SK-N-SH (cell line): ENCODE results near the gene SLC30A3. TPM values are rescaled to one million over a fixed set of nuclear protein-coding genes. Genes with fewer than 3 reads are reported as not detected.

Experiments
- CTCF ChIA-PET: fragments of 300-600, 350-600 bp; formaldehyde crosslinking; extraction: SDS; loops from one replicate; lab custom pipeline; 2021; lab: Yijun Ruan, JAX
- POLR2A ChIA-PET: fragments of 350-600 bp; sonication (Branson Sonifier 250); formaldehyde crosslinking; extraction: SDS; loops from one replicate; lab custom pipeline; 2020; ENCODE audit warnings: antibody characterized with exemption, inconsistent platforms; lab: Yijun Ruan, JAX
- DNase-seq: peaks from one replicate; pipeline ENCODE4 v3.0.0; 2012
- H2AFZ ChIP-seq: fragments of 200-600 bp; sonication (generic); 2 replicates; pipeline ENCODE4 v1.8.1; 2016; ENCODE audit warnings: antibody characterized with exemption, mild to moderate bottlenecking, low read depth
- H3F3A ChIP-seq: fragments of 200-600 bp; sonication (generic); replicated peaks from 2 replicates; pipeline ENCODE3; 2016; ENCODE audit warnings: antibody characterized with exemption, mild to moderate bottlenecking; ENCODE audit not compliant: insufficient read depth
- H3K27ac ChIP-seq, 2 experiments: fragments of 200-500 bp in 1 of 2; fragments of 200-600 bp in 1 of 2; sonication (Bioruptor generic) in 1 of 2; sonication (generic), shearing (Covaris generic) in 1 of 2; 2 replicates each; pipeline versions ENCODE4 v1.5.1 to v1.6.1; 2014 to 2016; ENCODE audit warnings: low read depth in 2 of 2, inconsistent platforms in 1 of 2, low read length in 1 of 2, mild to moderate bottlenecking in 1 of 2, mixed read lengths in 1 of 2
- H3K27me3 ChIP-seq: fragments of 200-600 bp; sonication (generic), shearing (Covaris generic); 2 replicates; pipeline ENCODE4 v1.6.1; 2016; ENCODE audit warnings: mixed run types; ENCODE audit not compliant: insufficient read depth
- H3K36me3 ChIP-seq, 2 experiments: fragments of 200-500 bp in 1 of 2; fragments of 200-600 bp in 1 of 2; sonication (Bioruptor generic) in 1 of 2; sonication (generic) in 1 of 2; replicated peaks in 1 of 2; 2 replicates each; pipeline versions ENCODE3 to v1.5.1; 2014 to 2016; ENCODE audit warnings: low read length in 1 of 2, mild to moderate bottlenecking in 1 of 2; ENCODE audit not compliant: insufficient read depth in 2 of 2, control insufficient read depth in 1 of 2
- H3K4me1 ChIP-seq, 2 experiments: fragments of 200-500 bp in 1 of 2; fragments of 200-600 bp in 1 of 2; sonication (Bioruptor generic) in 1 of 2; sonication (generic), shearing (Covaris generic) in 1 of 2; 2 replicates each; pipeline versions ENCODE4 v1.5.1 to v1.6.1; 2014 to 2016; ENCODE audit warnings: low read depth in 1 of 2, low read length in 1 of 2, mixed run types in 1 of 2; ENCODE audit not compliant: insufficient read depth in 2 of 2, control insufficient read depth in 1 of 2
- H3K4me2 ChIP-seq: fragments of 200-600 bp; sonication (generic), shearing (Covaris generic); 2 replicates; pipeline ENCODE4 v1.6.1; 2017; ENCODE audit warnings: mixed run types
- H3K4me3 ChIP-seq, 2 experiments: fragments of 200-500 bp in 1 of 2; fragments of 200-600 bp in 1 of 2; sonication (Bioruptor generic) in 1 of 2; sonication (generic), shearing (Covaris generic) in 1 of 2; 2 replicates each; pipeline versions ENCODE4 v1.5.1 to v1.8.1; 2014 to 2016; ENCODE audit warnings: low read depth in 2 of 2, inconsistent platforms in 1 of 2, low read length in 1 of 2, mild to moderate bottlenecking in 1 of 2, mixed read lengths in 1 of 2, moderate library complexity in 1 of 2
- H3K79me2 ChIP-seq: fragments of 200-600 bp; sonication (generic); 2 replicates; pipeline ENCODE4 v1.8.1; 2017; ENCODE audit warnings: mild to moderate bottlenecking; ENCODE audit not compliant: insufficient read depth
- H3K9ac ChIP-seq: fragments of 200-600 bp; sonication (generic); 2 replicates; pipeline ENCODE4 v1.6.1; 2017; ENCODE audit warnings: mixed run types
- H3K9me2 ChIP-seq: fragments of 200-600 bp; sonication (generic); 2 replicates; pipeline ENCODE4 v1.6.1; 2017; ENCODE audit warnings: mixed run types
- H3K9me3 ChIP-seq: fragments of 200-600 bp; sonication (generic); 2 replicates; pipeline ENCODE4 v1.6.1; 2017; ENCODE audit warnings: mixed run types, mild to moderate bottlenecking, moderate library complexity
- H4K20me1 ChIP-seq: fragments of 200-600 bp; sonication (generic); 2 replicates; pipeline ENCODE4 v1.6.1; 2017; ENCODE audit warnings: mild to moderate bottlenecking, mixed run types; ENCODE audit not compliant: insufficient read depth
- EZH2phosphoT487 ChIP-seq: fragments of 200-600 bp; sonication (generic); IDR thresholded peaks from 2 replicates; pipeline ENCODE4 v1.6.1; 2017; ENCODE audit warnings: low read depth, mixed run types, mild to moderate bottlenecking, antibody characterized with exemption, moderate library complexity, borderline replicate concordance
- GABPA ChIP-seq: IDR thresholded peaks from 2 replicates; pipeline ENCODE4 v1.4.0; 2012; ENCODE audit warnings: low read depth, mild to moderate bottlenecking
- GATA2 ChIP-seq: sonication (generic); formaldehyde crosslinking; IDR thresholded peaks from 2 replicates; pipeline ENCODE4 v1.5.0; 2020; ENCODE audit warnings: mild to moderate bottlenecking, missing genetic modification reagents
- MEF2A ChIP-seq: IDR thresholded peaks from 2 replicates; pipeline ENCODE4 v1.4.0; 2012; ENCODE audit warnings: low read depth, borderline replicate concordance
- MXI1 ChIP-seq: IDR thresholded peaks from 2 replicates; pipeline ENCODE4 v1.6.1; 2012; ENCODE audit warnings: mild to moderate bottlenecking, low read depth, low read length, improper control_type of control experiment
- NRF1 ChIP-seq: IDR thresholded peaks from 2 replicates; pipeline ENCODE4 v1.6.1; 2012; ENCODE audit warnings: low read depth, mild to moderate bottlenecking, low read length
- PBX3 ChIP-seq: IDR thresholded peaks from 2 replicates; pipeline ENCODE4; 2012
- RAD21 ChIP-seq: IDR thresholded peaks from 2 replicates; pipeline ENCODE4 v1.6.1; 2012; ENCODE audit warnings: mild to moderate bottlenecking, low read length
- SMC3 ChIP-seq: IDR thresholded peaks from 2 replicates; pipeline ENCODE4 v1.6.1; 2012; ENCODE audit warnings: low read depth, low read length, improper control_type of control experiment
- TCF12 ChIP-seq: IDR thresholded peaks from 2 replicates; pipeline ENCODE4 v1.4.0; 2012
- TEAD4 ChIP-seq: IDR thresholded peaks from 2 replicates; pipeline ENCODE4 v1.4.0; 2012; ENCODE audit warnings: mild to moderate bottlenecking, borderline replicate concordance; ENCODE audit not compliant: insufficient read depth
- WGBS: methylation state at CpG from one replicate; pipeline ENCODE4 v1.1.6; 2017; ENCODE audit warnings: low lambda C conversion rate; 5-methylcytosine and 5-hydroxymethylcytosine counted together
- polyA plus RNA-seq, 3 experiments: library from polyadenylated mRNA; depleted of rRNA; stranded (reverse); fragments of >200 nt; gene quantifications; 2 replicates each; pipeline ENCODE4 v1.2.3, GENCODE V29; 2012
- TF ChIP-seq, protein P1 (sequence below): fragments of 200-600 bp; sonication (generic); IDR thresholded peaks from 2 replicates; pipeline ENCODE4 v1.6.1; 2017; ENCODE audit warnings: antibody characterized with exemption, mild to moderate bottlenecking, moderate library complexity
- TF ChIP-seq, protein P2 (sequence below): IDR thresholded peaks from 2 replicates; pipeline ENCODE4 v1.4.0; 2012; ENCODE audit warnings: low read depth, borderline replicate concordance

SLC30A3 gene
- polyA plus RNA-seq, 1 of the 3 experiments (the other 2 are of a cell fraction) = 1.1 TPM

DNA sequence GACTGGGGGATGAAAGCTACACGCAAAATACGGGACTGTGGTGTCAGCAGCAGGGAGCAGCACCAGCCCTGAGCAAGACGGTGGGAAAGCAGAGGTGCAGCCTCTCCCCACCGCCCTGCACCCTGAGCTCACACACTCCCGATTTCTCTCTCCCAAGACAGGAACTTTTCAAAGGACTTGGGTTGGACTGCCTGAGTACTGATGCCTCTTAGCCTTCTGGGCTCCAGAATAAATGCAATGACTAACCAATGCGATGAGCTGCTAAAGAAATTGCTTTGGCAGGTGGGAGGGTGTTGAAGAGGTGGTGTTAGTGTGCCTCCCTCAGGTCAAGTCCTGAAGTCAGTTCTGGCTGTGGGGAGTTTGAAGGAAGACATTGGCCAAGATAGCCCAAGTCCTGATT is 29.0 kb upstream of the SLC30A3 start:
- Histone ChIP-seq H3K4me3 (no peak overlapping the region), H3K4me1 (peaks cover 2 to 13% of the 10 kb centered on the region in 2 experiments; a peak in 3 of 4 replicates), H3K36me3 (no peaks in the 10 kb centered on the region), H3F3A (peaks cover 18% of the 10 kb centered on the region), H4K20me1 (no peaks in the 10 kb centered on the region), H3K9me2 (no peaks in the 10 kb centered on the region)
- no peak for TF ChIP-seq SMC3
- TF ChIP-seq, protein P1, sequence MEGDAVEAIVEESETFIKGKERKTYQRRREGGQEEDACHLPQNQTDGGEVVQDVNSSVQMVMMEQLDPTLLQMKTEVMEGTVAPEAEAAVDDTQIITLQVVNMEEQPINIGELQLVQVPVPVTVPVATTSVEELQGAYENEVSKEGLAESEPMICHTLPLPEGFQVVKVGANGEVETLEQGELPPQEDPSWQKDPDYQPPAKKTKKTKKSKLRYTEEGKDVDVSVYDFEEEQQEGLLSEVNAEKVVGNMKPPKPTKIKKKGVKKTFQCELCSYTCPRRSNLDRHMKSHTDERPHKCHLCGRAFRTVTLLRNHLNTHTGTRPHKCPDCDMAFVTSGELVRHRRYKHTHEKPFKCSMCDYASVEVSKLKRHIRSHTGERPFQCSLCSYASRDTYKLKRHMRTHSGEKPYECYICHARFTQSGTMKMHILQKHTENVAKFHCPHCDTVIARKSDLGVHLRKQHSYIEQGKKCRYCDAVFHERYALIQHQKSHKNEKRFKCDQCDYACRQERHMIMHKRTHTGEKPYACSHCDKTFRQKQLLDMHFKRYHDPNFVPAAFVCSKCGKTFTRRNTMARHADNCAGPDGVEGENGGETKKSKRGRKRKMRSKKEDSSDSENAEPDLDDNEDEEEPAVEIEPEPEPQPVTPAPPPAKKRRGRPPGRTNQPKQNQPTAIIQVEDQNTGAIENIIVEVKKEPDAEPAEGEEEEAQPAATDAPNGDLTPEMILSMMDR = peak; percentile 38
- peak; percentile 38; the same call in 1 of the 2 replicates for TF ChIP-seq PBX3
- TF ChIP-seq RAD21 = peak; percentile 26
- no peak for TF ChIP-seq GATA2 (CRISPR knock-in tag)
- TF ChIP-seq, all 33 proteins: peak for 3
- H3K4me2 ChIP-seq = no peak overlapping the region
- WGBS = 80% methylated on average over 6 of the region's 6 CpGs
- H3K79me2 ChIP-seq = no peaks in the 10 kb centered on the region
- CTCF ChIA-PET = interaction anchor here (0.8 to 18.7 kb wide), 9 partner anchors 10 to 330 kb away, joined by 3 to 392 read pairs (median 13); partner anchors contain the start of genes SLC30A3, TRIM54 and UCN
- DNase-seq = no peak
- no peak overlapping the region for H3K9ac ChIP-seq
- no peaks in the 10 kb centered on the region for H3K9me3 ChIP-seq
- no peak overlapping the region for H3K27ac ChIP-seq
- no peaks in the 10 kb centered on the region for H3K27me3 ChIP-seq
- POLR2A ChIA-PET = no interaction called here
- no peak overlapping the region for H2AFZ ChIP-seq

DNA sequence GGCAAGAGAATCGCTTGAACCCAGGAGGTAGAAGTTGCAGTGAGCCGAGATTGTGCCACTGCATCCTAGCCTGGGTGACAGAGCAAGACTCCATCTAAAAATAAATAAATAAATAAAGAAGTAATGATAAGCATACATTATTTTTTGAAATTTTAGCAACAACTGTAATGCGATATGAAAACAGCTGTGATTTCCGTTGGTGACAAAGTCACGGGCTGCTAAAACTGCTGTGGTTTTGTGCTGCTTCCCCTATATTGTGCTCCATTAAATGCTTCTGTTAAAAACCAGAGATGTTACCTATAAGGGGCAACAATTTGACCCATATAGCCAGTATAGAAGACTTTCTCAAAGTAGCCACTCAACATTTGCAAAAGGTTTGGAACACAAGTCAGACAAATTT is 27.7 kb upstream of the SLC30A3 start:
- Histone ChIP-seq H3K79me2 (no peaks in the 10 kb centered on the region), H3K9me2 (no peaks in the 10 kb centered on the region), H4K20me1 (no peaks in the 10 kb centered on the region), H3F3A (peaks cover 18% of the 10 kb centered on the region), H3K9ac (no peak overlapping the region), H3K27me3 (no peaks in the 10 kb centered on the region), H3K4me3 (no peak overlapping the region), H3K36me3 (no peaks in the 10 kb centered on the region), H3K4me1 (peaks cover 2 to 13% of the 10 kb centered on the region in 2 experiments; a peak in 3 of 4 replicates), H2AFZ (no peak overlapping the region), H3K9me3 (no peaks in the 10 kb centered on the region), H3K27ac (no peak overlapping the region), H3K4me2 (no peak overlapping the region)
- TF ChIP-seq GATA2 (CRISPR knock-in tag) (no peak), TCF12 (no peak), GABPA (no peak), EZH2phosphoT487 (no peak), MXI1 (no peak), PBX3 (no peak), MEF2A (no peak), TEAD4 (no peak), NRF1 (no peak)
- TF ChIP-seq, protein P2, sequence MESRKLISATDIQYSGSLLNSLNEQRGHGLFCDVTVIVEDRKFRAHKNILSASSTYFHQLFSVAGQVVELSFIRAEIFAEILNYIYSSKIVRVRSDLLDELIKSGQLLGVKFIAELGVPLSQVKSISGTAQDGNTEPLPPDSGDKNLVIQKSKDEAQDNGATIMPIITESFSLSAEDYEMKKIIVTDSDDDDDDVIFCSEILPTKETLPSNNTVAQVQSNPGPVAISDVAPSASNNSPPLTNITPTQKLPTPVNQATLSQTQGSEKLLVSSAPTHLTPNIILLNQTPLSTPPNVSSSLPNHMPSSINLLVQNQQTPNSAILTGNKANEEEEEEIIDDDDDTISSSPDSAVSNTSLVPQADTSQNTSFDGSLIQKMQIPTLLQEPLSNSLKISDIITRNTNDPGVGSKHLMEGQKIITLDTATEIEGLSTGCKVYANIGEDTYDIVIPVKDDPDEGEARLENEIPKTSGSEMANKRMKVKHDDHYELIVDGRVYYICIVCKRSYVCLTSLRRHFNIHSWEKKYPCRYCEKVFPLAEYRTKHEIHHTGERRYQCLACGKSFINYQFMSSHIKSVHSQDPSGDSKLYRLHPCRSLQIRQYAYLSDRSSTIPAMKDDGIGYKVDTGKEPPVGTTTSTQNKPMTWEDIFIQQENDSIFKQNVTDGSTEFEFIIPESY = no peak
- TF ChIP-seq, protein P1 = no peak
- 94% methylated on average over 5 of the region's 5 CpGs for WGBS
- ChIA-PET POLR2A (no interaction called here), CTCF (interaction anchor here (4.3 to 18.7 kb wide), 4 partner anchors 9 to 329 kb away, joined by 17 to 392 read pairs (median 204); partner anchors contain the start of genes SLC30A3, TRIM54 and UCN)
- no peak for DNase-seq
